ENCODE results near the gene PLXNB1.
"Not testable (repeated sequence)": the region's sequence is repeated elsewhere in the genome, so short reads cannot be mapped to it uniquely, and the experiment has no call there.

Gene PLXNB1

GRCh38 chr3:48405343-48405881 lies 24.5 kb downstream of the PLXNB1 start:
- no peak for DNase-seq (ENCODE audit: low read depth in 2 of 2)

GRCh38 chr3:48404440-48405342 lies 25.2 kb downstream of the PLXNB1 start:
- no peak for DNase-seq (ENCODE audit: low read depth in 2 of 2)

DNA sequence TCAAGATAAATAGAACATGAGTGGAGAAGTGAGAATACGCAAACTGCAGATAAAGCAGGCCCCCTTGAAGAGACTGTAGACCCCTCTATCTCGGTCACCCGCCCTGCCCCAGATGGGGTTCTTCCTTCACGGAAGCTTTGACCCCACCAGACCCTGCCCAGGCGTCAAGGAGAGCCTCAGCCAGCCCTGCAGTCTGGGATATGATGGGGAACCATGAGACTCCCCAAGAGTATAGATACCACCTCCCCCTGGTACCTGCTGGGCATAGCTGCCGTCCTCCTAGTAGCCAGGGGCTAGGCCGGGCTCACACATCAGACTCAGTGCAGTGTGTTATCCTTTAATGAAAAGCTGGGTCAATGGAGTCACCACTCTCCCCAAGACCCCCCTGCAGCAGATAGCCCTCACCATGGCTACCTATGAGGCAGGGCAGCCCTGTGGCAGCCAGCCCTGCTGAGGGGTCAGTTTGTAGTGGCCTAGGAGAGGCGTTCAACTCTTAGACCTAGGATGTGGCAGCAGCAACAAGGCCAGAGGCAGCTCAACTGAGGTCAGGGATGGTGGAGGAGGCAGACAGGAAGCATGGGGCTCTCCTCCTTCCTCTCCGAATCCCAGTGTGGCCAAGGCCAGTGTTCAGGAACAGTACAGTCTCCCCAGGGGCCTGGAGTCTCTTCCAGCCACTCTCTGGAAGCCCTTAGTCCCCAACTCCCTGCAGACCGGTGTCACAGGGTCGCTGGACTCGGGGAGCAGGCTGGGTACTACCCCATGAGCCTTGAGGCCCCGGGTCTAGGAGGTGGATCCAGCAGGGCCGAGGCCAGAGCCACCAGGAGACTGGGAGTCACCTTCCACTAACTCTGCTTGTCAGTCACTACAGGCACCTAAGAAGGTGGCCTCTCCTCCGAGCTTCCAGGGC lies 26.1 kb downstream of the PLXNB1 start:
- no peak for DNase-seq (ENCODE audit: low read depth in 2 of 2)

DNA sequence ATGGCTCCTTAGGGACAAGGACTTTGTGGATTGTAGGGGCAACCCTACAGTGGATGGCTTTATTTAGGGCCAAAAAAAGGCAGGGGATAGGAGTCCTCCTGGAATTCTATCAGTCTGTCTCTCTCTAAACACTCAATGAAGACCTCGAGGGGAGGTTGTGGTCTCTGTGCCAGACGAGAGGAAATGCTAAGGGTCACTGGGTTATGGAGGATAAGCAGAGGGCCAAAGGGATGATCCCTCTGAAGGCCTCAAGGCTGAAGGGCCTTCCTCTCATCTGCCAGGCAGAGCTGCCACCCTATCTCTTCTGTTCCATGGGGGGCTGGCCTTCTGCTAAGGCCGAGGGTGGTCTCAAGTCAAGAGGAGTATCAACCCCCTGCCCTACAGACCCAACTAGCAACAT lies 27.0 kb downstream of the PLXNB1 start:
- no peak for DNase-seq (ENCODE audit: low read depth in 2 of 2)

GRCh38 chr3:48402281-48402732 lies 27.6 kb downstream of the PLXNB1 start:
- DNase-seq (ENCODE audit: low read depth in 2 of 2): no peak

GRCh38 chr3:48401434-48401901 lies 28.4 kb downstream of the PLXNB1 start:
- DNase-seq (ENCODE audit: low read depth in 2 of 2): not testable (repeated sequence)

- DNase-seq (ENCODE audit: low read depth in 2 of 2): peak; percentile 24 to 43
Measured at GRCh38 chr3:48400824-48401433, 29.0 kb downstream of the PLXNB1 start.

GRCh38 chr3:48399387-48400172 lies 30.3 kb downstream of the PLXNB1 start:
- no peak for DNase-seq (ENCODE audit: low read depth in 2 of 2)

- no peak for DNase-seq (ENCODE audit: low read depth in 2 of 2)
Measured at GRCh38 chr3:48398701-48399386, 31.0 kb downstream of the PLXNB1 start.

DNA sequence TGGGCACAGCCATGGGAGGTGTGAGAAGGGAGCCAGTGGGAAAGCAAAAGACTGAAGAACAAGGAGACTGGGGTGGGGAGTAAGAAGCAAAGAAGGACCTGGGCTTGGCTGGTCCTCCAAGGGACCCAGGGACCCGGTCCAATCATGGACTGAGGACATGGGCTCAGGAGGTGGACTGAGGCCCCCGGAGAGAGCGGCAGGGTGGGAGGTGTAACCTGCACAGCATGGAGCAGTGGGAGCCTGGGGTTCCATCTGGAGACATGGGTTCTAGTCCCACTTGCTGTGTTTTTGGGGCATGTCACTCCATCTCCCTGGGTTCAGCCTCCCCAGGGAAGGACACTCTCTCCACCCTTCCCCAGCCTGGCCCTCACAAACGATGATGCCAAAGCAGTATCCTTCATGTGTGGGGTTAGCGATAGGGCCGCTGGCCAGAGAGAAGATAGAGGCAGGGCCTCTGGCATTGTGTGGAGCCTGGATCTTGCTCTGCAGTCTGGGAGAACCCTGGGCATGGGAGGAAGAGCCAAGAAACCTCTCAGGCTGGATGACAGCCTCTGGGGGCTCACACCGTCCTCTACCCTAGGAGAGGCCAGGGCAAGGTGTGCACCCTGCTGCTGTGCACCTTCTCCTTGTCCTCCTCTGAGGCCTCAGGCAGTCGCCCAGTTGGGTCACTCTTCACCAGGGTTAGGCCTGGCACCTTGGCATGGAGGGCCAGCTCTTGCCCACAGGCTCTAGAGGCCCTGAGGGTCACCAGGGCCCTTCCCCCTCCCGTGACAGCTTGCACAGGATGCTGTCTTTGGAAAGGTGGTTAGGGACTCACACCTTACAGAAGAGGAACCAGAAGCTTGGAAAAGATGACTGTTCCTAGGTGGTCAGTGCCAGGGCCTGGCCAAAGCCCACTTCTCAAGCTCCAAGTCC lies 31.9 kb downstream of the PLXNB1 start:
- no peak for DNase-seq (ENCODE audit: low read depth in 2 of 2)

- no peak for DNase-seq (ENCODE audit: low read depth in 2 of 2)
Measured at GRCh38 chr3:48395714-48396113, 34.2 kb downstream of the PLXNB1 start.

- no peak for DNase-seq (ENCODE audit: low read depth in 2 of 2)
Measured at GRCh38 chr3:48394391-48394790, 35.5 kb downstream of the PLXNB1 start.

DNA sequence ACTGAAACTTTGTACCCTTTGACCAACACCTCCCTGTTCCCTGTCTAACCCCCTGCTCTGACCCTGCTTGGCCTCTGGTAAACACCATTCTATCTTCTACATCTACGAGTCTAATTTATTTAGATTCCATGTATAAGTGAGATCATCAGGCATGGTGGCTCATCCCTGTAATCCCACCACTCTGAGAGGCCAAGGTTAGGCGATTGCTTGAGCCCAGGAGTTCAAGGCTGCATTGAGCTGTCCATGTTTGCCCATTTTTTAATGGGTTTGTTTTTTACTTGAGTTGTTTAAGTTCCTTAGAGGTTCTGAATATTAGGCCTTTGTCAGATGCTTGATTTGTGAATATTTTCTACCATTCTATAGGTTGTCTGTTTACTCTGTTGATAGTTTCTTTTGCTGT lies 40.9 kb downstream of the PLXNB1 start:
- no peak for DNase-seq (ENCODE audit: low read depth in 2 of 2)

GRCh38 chr3:48387634-48388033 lies 42.3 kb downstream of the PLXNB1 start:
- DNase-seq (ENCODE audit: low read depth in 2 of 2): no peak

GRCh38 chr3:48372862-48373435 lies 56.9 kb downstream of the PLXNB1 start:
- no peak for DNase-seq (ENCODE audit: low read depth in 2 of 2)

GRCh38 chr3:48372377-48372770 lies 57.5 kb downstream of the PLXNB1 start:
- DNase-seq (ENCODE audit: low read depth in 2 of 2): no peak

DNA sequence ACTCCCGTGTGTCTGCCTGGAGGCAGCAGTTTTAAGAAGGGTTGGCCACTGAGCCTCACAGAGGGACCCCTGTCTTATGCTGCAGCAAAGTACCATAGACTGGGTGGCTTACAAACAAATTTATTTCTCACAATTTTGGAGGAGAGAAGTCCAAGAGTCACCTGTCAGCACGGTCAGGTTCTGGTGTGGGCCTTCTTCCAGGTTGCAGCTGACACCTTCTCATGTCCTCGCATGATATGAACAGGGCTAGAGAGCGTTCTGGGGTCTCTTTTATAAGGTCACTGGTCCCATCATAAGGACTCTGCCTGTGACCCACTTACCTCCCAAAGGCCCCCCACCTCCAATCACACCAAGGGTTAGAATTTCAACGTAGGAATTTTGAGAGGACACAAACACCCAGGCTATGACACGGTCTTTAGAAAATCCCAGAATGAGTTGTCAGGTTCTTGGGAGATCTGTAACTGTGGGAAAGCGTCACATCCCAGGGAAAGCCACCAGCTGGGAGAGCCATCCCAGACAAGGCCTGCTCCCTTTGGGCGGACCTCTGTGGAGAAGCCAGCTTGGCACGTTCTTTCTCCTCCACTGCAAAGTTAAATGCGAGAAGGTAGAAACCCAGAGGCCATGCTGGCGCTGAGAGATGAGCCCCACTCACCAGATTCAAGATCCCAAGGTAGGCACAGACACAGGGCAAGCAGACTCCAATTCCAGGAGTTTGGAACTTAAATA lies 58.1 kb downstream of the PLXNB1 start, which contains the start of gene FBXW12:
Gene FBXW12 (plus strand): TSS at position 569 of the 726 bp plus-strand sequence. CDS start 549 bp downstream, outside the sequence.
- no peak for DNase-seq (ENCODE audit: low read depth in 2 of 2)

DNA sequence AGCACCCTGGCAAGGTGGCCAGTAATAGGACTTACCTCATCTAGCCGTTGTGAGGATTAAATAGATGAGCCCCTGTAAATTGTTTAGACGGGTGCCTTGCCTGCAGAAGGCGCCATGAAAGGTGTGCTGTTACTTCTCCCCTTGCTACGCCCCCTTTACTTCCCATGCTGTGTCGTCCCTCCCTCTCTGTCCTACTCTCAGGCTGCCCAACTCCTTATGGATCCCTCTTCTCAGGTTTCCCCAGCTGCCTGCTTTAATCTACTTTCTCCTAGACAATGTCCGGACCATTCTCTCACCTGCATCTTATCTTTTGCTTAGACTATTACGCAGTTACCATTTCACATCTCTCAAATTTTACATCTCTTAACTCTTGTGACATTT lies 59.6 kb downstream of the PLXNB1 start:
- DNase-seq (ENCODE audit: low read depth in 2 of 2): no peak

All from activated CD4-positive, alpha-beta T cell treated with anti-CD3 and anti-CD28 coated beads for 24 hours (primary cell).